CD4-positive, alpha-beta T cell treated with Interferon gamma for 1 hour (primary cell): ENCODE data around the gene RPAP2.
"Not testable (repeated sequence)": the region's sequence is repeated elsewhere in the genome, so short reads cannot be mapped to it uniquely, and the experiment has no call there.

ENCODE experiments used
- DNase-seq: peaks from one replicate; pipeline ENCODE4 v3.0.0-alpha.2; 2020

RPAP2 gene

GRCh38 chr1:92323473-92324453 lies 24.9 kb downstream of the RPAP2 start:
- no peak for DNase-seq

GRCh38 chr1:92324784-92325183 lies 25.9 kb downstream of the RPAP2 start:
- DNase-seq: no peak

GRCh38 chr1:92326681-92327080 lies 27.8 kb downstream of the RPAP2 start:
- no peak for DNase-seq

GRCh38 chr1:92327794-92328193 lies 28.9 kb downstream of the RPAP2 start:
- DNase-seq: no peak

GRCh38 chr1:92329347-92330129 lies 30.7 kb downstream of the RPAP2 start:
- no peak for DNase-seq

GRCh38 chr1:92333668-92334067 lies 34.8 kb downstream of the RPAP2 start:
- no peak for DNase-seq

- DNase-seq: no peak
These were observed 41.3 kb downstream of the RPAP2 start for GRCh38 chr1:92340154-92340553.

GRCh38 chr1:92342401-92342800 lies 43.5 kb downstream of the RPAP2 start:
- no peak for DNase-seq

GRCh38 chr1:92343061-92343460 lies 44.2 kb downstream of the RPAP2 start:
- no peak for DNase-seq

- DNase-seq: no peak
These were observed 48.2 kb downstream of the RPAP2 start for GRCh38 chr1:92346866-92347640.

GRCh38 chr1:92352856-92353255 lies 54.0 kb downstream of the RPAP2 start:
- DNase-seq: no peak

- no peak for DNase-seq
These were observed 55.4 kb downstream of the RPAP2 start for GRCh38 chr1:92354259-92354658.

- no peak for DNase-seq
These were observed 58.1 kb downstream of the RPAP2 start for GRCh38 chr1:92356956-92357355.

GRCh38 chr1:92359382-92359781 lies 60.5 kb downstream of the RPAP2 start:
- DNase-seq: not testable (repeated sequence)

- DNase-seq: no peak
These were observed 61.1 kb downstream of the RPAP2 start for GRCh38 chr1:92359986-92360385.

- DNase-seq: no peak
These were observed 64.1 kb downstream of the RPAP2 start for GRCh38 chr1:92362970-92363369.

- no peak for DNase-seq
These were observed 64.5 kb downstream of the RPAP2 start for GRCh38 chr1:92363401-92363800.

GRCh38 chr1:92365378-92366039 lies 66.7 kb downstream of the RPAP2 start:
- DNase-seq: no peak

GRCh38 chr1:92366040-92366395 lies 67.2 kb downstream of the RPAP2 start:
- no peak for DNase-seq

- DNase-seq: no peak
These were observed 68.6 kb downstream of the RPAP2 start for GRCh38 chr1:92367496-92367895.

- no peak for DNase-seq
These were observed 73.3 kb downstream of the RPAP2 start for GRCh38 chr1:92372164-92372563.

GRCh38 chr1:92374223-92374622 lies 75.4 kb downstream of the RPAP2 start:
- DNase-seq: no peak

- no peak for DNase-seq
These were observed 77.5 kb downstream of the RPAP2 start for GRCh38 chr1:92376345-92376744.
